Stimulated activated CD8-positive, alpha-beta memory T cell treated with anti-CD3 and anti-CD28 coated beads, Interleukin-4, amount 100 ng/mL, for 48 hours (primary cell): Measurements from ENCODE around the gene ANKRD11.
"Not testable (repeated sequence)": the region's sequence is repeated elsewhere in the genome, so short reads cannot be mapped to it uniquely, and the experiment has no call there.

Experiments
- DNase-seq: peaks from one replicate; pipeline ENCODE4 v3.0.0-alpha.2; 2020

ANKRD11 gene

DNA sequence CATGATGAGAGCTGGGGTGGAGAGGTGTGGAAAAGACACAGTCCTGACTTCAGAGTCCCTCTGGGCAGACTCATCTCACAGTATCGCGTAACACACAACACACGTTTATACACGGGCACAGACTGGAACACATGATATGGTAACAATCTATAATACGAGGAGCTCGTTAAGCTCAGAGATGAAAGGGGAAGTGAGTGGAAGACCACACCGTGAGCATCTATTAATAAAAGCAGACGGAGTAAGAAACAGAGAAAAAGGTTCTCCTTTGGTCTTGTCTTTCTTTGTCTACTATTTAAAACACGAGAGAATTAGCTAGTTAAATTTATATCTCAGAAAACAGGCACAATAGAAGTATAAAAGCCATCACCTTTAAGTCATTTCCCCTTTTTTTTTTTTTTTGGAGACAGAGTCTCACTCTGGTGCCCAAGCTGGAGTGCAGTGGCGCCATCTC, 13.5 kb downstream of the ANKRD11 start:
- no peak for DNase-seq

DNA sequence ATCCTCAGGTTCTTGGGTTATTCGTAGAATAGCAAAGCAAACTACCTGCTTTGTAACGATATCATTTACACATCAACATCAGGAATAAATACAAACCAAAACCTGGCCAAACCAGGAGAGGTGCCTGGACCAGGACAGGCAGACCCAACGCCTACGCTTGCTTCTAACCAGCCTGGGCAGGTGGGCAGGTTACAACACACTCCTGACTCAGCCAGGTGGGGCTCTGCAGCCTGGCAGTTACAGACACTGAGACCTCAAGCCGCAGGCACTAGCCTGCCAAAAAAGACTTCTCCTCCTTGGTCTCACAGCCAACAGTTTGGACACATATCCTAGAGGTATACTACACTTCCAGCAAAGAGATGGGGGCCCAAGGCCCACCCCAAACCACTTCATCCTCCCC, 14.0 kb downstream of the ANKRD11 start:
- DNase-seq, result no peak

DNA sequence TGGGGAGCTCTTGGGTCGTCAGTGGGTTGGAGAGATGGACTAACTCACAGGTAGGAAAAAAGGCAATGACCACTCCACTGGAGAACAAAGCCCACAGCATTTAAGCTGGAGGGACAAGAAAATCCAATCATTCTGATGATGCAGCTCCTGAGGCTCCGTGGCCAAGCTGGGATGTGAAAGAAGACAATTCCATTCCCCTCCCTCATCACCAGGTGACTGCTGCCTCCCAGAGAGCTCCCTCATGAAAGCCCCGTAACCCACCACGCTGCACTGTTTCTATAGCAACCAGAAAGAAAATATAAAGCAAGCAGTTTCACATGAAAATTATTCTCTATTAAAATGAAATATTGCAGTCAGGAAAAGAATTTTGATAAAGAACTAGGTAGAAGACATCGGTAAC, 15.2 kb downstream of the ANKRD11 start:
- no peak for DNase-seq

DNA sequence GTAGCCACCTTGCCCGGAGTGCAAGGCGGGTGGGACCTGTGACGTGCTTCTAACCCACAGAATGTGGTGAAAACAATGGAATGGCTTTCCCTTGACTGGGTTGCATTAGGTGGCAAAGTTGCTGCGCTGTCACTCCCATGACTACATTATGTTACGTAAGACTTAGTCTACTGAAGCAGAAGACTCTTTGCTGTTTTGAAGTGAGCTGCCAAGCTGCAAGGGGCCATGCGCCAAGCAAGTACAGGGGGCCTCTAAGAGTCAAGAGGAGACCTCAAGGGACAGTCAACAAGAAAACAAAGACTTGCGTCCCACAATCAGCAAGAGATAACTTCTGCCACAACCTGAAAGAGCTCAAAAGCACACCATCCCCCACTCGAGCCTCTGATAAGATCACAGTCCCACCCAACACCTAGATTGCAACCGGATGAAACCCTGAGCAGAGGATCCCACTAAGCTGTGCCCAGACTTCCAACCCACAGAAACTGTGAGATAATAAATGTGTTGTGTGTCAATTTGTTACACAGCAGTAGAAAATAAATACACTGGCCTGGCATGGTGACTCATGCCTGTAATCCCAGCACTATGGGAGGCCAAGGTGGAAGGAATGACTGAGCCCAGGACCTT, 16.5 kb downstream of the ANKRD11 start:
- DNase-seq, result no peak

DNA sequence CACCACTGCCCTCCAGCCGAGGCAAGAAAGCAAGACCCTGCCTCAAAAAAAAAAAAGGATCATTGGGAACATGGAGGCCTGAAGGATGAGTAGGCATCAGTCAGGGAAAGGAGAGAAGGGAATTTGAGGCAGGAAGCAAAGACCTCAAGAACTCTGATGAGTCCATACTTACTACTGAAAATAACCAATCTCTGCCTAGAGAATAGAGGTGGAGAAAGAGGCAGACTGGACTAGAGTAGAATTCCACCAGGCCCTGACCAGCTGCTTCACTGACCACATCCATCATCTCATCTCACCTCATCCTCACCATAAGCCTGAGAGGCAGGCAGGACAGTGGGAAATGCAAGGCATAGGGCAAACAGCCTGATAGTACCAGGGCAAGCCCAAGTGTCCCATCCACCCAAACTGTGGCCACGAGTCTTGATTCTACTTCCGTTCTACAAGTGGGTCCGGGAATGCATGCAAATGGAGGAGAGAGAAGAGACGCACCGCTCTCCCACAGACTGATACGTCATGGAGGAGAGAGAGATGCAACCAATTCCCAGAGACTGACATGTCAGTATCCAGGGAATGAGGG, 17.1 kb downstream of the ANKRD11 start:
- DNase-seq, result no peak

DNA sequence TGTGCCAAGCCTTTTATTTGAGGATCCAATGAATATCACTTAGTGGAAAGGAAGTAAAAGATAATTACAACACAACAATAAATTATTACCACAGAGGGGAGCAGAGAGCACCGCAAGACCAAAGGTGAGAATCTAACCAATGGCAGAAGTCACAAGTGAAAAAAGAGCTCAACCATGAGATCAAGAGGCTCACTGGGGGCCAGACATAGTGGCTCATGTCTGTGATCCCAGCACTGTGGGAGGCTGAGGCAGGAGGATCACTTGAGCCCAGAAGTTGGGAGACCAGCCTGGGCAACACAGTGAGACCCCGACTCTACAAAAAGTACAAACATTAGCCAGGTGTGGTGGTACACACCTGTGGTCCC, 17.7 kb downstream of the ANKRD11 start:
- DNase-seq, result no peak

DNA sequence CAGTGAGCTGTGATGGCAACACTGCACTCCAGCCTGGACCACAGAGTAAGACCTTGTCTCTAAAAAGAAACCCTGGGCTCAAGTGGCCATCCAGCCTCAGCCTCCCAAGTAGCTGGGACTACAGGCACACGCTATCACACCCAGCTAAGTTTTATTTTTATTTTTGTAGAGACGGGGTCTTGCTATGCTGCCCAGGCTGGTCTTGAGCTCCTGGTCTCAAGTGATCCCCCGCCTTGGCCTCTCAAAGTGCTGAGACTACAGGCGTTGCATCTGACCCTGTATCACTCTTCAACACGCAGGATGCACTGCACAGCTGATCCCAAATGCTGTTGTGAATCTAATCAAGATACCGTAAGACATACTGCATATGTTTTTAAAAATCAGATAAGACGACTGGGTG, 23.0 kb downstream of the ANKRD11 start:
- no peak for DNase-seq

DNA sequence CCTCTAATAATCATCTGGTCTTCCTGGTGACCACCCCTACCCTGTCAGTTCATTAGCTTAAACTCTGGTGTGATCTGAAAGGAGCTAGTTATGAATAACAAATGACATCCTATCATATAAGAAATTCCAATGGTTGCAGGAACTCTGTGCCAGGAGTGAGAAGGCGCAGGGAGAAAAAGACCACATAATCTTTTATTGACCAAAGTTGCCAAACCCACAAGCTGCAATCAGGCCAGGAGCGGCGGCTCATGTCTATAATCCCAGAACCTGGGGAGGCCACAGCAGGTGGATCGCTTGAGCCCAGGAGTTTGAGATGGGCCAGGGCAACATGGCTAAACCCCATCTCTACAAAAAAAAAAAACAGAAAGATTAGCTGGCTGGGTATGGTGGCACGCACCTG, 23.4 kb downstream of the ANKRD11 start:
- DNase-seq, result no peak

DNA sequence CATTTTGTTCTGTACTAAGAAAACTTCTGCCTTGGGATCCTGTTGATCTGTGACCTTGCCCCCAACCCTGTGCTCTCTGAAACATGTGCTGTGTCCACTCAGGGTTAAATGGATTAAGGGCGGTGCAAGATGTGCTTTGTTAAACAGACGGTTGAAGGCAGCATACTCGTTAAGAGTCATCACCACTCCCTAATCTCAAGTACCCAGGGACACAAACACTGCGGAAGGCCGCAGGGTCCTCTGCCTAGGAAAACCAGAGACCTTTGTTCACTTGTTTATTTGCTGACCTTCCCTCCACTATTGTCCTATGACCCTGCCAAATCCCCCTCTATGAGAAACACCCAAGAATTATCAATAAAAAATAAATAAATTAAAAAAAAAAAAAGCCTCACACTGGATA, 27.0 kb downstream of the ANKRD11 start:
- not testable (repeated sequence) for DNase-seq

DNA sequence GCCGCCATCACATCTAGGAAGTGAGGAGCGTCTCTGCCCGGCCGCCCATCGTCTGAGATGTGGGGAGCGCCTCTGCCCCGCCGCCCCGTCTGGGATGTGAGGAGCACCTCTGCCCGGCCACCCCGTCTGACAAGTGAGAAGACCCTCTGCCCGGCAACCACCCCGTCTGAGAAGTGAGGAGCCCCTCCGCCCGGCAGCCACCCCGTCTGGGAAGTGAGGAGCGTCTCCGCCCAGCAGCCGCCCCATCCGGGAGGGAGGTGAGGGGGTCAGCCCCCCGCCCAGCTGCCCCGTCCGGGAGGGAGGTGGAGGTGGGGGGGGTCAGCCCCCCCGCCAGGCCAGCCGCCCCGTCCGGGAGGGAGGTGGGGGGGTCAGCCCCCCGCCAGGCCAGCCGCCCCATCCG, 27.7 kb downstream of the ANKRD11 start:
- not testable (repeated sequence) for DNase-seq

DNA sequence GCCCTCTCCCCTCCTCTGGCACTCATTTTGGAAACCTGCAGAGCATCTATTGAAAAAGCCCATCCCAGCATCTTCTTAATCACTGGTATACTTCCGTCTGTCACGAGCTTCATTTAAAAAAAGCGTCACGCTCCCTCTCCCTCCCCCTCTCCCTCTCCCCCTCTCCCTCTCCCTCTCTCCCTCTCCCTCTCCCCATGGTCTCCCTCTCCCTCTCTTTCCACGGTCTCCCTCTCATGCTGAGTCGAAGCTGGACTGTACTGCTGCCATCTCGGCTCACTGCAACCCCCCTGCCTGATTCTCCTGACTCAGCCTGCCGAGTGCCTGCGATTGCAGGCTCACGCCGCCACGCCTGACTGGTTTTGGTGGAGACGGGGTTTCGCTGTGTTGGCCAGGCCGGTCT, 28.5 kb downstream of the ANKRD11 start:
- DNase-seq, result not testable (repeated sequence)

DNA sequence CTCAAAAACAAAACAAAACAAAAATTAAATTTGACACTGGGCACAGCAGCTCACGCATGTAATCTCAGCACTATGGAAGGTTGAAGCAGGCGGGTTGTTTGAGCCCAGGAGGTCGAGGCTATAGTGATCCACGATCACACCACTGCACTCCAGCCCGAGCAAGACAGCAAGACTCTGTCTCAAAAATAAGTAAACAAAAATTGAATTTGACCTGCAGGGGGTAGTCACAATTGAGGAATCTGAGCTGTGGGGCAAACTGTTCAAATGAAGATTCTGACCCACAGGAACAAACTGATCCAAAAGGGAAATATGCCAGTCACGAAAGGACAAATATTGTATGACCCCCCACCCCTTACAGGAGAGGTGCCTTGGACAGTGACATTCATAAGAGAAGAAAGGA, 29.8 kb downstream of the ANKRD11 start:
- no peak for DNase-seq

DNA sequence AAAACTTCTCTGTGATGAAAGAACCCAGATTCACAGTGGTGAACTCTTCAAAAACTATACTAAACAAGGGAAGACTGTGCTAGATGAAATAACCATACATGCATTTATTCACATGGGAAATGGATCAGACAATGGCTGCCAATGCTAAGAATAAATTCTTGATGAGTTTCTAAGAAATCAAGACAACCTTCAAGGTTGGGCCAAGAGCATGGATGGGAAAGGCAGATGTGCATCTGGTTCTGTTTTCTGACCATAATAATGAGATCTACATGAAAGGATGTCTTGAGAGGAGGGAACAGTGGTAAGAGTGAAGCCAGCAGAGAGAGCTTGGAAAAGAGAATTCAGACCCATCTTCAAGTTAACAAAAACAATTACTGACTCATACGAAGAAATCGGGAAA, 31.4 kb downstream of the ANKRD11 start:
- no peak for DNase-seq

DNA sequence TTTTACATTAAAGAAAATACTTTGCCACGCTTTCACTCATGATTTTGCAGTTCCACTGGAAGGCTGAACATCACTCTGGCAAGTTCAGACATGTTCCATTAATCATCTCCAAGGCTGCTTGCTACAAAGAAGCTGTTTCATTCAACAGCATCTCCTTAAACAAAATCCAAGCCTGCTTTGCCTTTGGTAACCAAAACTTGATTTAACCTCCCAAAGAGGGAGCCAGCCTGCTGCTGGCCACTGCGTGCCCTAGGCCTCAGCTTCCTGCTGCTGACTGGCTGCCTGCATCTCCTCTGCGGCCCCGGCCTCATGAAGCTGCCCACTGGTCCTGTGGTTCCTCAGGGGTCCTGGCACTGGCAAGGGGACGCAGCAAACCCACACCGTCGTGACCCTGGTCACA, 31.8 kb downstream of the ANKRD11 start:
- no peak for DNase-seq

DNA sequence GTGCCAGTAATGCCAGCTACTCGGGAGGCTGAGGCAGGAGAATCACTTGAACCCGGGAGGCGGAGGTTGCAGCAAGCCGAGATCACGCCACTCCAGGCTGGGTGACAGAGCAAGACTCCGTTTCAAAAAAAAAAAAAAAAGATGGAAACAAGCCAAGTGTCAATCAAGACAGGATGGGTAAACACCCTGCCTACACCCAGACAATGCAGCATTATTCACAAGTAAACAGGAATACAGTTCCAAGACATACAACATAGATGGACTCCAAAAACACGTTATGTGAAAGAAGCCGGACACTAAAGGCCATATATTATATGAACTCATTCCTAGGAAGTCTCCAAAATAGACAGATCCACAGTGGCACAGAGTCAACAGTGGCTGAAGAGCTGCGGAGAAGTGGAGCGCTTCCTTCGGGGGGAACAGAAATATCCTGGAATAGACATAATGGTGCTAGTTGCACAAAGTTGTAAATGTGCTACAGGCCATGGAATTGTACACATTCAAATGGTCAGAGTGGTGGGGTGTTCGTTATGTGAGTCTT, 33.9 kb downstream of the ANKRD11 start:
- no peak for DNase-seq

DNA sequence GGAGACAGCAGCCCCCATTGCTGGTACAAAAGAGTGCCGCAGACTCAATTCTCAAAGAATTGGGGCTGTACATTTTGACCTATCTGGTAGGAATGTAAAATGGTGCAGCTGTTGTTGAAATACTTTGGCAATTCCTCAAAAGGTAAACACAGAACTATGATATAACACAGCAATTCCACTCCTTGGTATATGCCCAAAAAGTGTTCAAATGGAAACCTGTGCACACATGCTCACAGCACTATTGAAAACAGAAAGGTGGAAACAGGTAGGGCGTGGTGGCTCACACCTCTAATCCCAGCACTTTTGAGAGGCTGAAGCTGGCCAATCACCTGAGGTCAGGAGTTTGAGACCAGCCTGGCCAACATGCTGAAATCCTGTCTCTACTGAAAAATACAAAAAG, 34.7 kb downstream of the ANKRD11 start:
- DNase-seq, result no peak

DNA sequence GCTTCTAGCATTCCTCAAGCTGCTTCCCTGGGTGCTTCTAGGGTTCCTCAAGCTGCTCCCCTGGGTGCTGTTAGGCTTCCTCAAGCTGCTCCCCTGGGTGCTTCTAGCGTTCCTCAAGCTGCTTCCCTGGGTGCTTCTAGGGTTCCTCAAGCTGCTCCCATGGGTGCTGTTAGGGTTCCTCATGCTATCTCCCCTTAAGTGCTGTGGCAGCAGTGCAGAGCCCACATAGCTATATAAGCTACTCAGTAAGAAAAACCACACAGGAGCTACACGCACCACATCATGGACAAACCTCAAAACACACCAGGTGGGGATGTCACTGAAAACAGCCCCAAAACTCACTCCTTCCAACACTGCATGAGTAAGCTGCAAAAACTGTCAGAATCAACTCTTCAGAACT, 35.2 kb downstream of the ANKRD11 start:
- DNase-seq, result no peak

DNA sequence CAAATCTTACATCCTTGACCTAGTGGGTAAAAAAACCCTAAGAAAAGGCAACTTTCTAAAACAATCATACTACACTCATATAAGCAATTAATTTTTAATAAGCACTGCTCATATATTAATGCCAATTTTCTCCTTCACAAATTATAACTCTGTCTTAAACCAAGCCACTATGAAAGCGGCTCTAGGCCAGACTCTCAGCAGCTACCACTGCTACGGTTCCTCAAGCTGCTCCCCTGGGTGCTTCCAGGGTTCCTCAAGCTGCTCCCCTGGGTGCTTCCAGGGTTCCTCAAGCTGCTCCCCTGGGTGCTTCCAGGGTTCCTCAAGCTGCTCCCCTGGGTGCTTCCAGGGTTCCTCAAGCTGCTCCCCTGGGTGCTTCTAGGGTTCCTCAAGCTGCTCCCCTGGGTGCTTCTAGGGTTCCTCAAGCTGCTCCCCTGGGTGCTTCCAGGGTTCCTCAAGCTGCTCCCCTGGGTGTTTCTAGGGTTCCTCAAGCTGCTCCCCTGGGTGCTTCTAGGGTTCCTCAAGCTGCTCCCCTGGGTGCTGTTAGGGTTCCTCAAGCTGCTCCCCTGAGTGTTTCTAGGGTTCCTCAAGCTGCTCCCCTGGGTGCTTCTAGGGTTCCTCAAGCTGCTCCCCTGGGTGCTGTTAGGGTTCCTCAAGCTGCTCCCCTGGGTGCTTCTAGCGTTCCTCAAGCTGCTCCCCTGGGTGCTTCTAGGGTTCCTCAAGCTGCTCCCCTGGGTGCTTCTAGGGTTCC, 35.8 kb downstream of the ANKRD11 start:
- DNase-seq, result not testable (repeated sequence)

DNA sequence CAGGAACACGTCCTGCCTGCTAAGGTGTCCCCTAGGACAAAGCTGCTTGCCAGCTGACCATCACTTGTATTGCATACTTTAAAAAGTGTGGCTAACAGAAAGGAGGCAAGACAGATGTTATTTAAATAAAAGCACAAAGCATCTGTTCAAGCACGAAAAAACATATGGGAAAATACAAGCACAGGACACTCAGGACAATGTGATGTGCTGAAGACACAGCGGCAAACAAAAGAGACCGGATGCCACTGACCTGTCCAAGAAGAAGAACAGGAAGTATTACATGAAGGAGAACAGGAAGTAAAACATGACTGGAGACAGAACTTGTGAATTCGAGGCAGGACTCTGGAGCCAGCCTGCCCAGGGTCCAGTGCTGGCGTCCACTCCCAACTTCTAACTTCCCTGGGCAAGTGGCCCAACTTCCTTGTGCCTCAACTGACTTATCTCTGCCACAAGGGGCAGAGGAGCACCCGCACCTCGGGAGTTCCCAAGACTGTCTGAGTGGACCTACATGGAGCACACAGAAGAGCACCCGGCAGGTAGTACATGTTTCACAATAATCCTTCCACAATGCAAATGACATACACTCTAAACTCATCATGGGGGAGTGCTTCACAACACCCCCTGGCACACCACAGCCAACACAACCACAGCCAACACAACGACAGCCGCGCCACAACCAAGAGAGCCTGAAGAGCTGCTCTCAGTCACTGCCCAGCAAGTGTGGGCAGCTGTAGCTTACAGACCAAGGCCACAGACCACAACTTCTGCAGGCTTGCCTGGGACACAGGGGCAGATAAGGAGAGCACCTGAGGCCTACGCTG, 36.6 kb downstream of the ANKRD11 start:
- no peak for DNase-seq

DNA sequence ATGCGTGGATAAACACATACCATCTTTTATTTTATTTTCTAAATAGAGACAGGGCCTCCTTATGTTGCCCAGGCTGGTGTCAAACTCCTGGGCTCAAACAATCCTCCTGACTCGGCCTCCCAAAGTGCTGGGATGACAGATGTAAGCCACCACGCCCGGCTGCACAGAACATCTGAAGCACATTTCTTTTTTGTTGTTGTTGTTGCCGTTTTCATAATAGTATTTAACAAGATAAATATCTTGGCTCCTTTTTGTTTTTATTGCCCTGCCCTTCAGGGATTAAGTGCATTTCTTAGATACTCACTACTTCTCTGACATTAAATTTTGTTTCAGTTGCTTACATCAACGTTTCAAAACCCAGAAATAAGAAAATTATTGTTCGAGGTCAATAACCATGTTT, 37.4 kb downstream of the ANKRD11 start:
- DNase-seq, result no peak

DNA sequence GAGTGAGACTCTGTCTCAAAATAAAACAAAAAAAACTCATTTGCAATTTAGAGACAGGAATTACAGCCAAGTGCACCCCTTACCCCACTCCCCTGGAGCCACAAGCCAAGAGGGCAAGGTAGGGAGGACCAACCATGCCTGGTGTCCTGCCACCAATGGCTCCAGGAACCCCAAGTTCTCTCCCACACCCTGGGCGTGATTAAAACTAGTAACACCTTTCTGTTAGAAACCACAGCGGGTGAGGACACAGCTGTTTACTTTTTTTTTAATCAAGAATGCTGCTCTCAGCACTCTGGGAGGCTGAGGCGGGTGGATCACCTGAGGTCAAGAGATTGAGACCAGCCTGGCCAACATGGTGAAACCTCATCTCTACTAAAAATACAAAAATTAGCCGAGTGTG, 38.1 kb downstream of the ANKRD11 start:
- no peak for DNase-seq

DNA sequence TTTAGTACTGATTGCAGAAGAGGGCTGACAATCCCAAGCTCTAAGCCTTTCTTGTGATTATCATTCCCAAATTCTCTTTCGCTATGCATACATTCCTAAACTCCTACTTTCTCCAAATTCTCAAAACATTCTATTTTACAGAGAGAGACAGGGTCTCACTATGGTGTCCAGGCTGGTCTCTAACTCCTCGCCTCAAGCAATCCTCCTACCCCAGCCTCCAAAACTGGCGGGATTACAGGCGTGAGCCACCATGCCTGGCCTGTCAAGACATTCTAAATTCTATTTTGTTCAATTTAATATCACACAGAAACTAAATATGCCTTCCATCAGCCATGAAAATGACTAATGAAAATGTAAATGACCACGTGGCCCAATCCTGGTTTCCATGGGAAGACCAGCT, 39.8 kb downstream of the ANKRD11 start:
- no peak for DNase-seq

DNA sequence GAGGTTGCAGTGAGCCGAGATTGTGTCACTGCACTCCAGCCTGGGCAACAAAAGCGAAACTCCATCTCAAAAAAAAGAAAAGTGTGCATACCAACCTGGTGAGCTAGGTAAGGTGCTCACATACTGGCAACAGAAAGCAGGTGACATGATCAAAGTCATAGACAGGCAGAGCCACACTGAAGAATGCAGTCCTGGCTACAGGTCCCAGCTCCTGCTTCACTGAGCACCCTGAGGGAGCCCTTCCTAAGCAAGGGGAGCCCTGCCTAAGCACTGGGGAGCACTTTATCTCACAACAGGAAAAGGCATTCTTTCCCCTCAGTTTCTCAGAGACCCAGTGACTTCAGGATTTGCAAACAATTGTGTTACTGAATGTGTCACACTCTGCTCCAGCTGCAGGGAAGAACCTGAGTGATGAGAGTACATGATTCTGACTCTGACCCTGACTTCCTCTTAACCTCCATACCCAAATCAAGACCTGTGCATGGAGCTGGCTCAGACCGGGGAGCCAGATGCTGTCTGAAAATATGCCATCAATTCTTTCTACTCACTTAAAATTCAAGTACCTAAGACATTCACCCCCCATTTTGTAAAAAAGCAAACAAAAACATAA, 40.5 kb downstream of the ANKRD11 start:
- no peak for DNase-seq
